GM12892 (cell line): Measurements from ENCODE around the gene SETD6. TPM values are rescaled to one million over a fixed set of nuclear protein-coding genes. Genes with fewer than 3 reads are reported as not detected.
A peak's percentile ranks its signal among the peaks of the same experiment; 100 is the strongest.

Source experiments
- DNase-seq: peaks from one replicate; pipeline ENCODE4 v3.0.0; 2011; ENCODE audit not compliant: insufficient read length
- FAIRE-seq: peaks from 2 replicates; lab custom pipeline; 2011; peaks lifted over from hg19 to GRCh38; lab: Jason Lieb, UNC
- POLR2A ChIP-seq: IDR thresholded peaks from 2 replicates; pipeline ENCODE4 v1.6.1; 2011; ENCODE audit warnings: low read depth, low read length, control low read depth
- POLR2AphosphoS5 ChIP-seq: IDR thresholded peaks from 2 replicates; pipeline ENCODE4 v1.6.1; 2011; ENCODE audit warnings: low read depth, low read length, control low read depth
- TAF1 ChIP-seq: IDR thresholded peaks from 2 replicates; pipeline ENCODE4 v1.6.1; 2011; ENCODE audit warnings: low read depth, mild to moderate bottlenecking, control low read depth, low read length, borderline replicate concordance
- polyA plus RNA-seq: library from polyadenylated mRNA; unstranded; fragments of >200 nt; gene quantifications from one replicate; pipeline ENCODE4 v1.2.1, GENCODE V29; 2012; ENCODE audit warnings: missing spikeins, inconsistent platforms; ENCODE audit not compliant: missing spikeins

The SETD6 gene, protein sequence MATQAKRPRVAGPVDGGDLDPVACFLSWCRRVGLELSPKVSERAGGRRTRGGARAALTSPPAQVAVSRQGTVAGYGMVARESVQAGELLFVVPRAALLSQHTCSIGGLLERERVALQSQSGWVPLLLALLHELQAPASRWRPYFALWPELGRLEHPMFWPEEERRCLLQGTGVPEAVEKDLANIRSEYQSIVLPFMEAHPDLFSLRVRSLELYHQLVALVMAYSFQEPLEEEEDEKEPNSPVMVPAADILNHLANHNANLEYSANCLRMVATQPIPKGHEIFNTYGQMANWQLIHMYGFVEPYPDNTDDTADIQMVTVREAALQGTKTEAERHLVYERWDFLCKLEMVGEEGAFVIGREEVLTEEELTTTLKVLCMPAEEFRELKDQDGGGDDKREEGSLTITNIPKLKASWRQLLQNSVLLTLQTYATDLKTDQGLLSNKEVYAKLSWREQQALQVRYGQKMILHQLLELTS
- 15.8 TPM for polyA plus RNA-seq

DNA sequence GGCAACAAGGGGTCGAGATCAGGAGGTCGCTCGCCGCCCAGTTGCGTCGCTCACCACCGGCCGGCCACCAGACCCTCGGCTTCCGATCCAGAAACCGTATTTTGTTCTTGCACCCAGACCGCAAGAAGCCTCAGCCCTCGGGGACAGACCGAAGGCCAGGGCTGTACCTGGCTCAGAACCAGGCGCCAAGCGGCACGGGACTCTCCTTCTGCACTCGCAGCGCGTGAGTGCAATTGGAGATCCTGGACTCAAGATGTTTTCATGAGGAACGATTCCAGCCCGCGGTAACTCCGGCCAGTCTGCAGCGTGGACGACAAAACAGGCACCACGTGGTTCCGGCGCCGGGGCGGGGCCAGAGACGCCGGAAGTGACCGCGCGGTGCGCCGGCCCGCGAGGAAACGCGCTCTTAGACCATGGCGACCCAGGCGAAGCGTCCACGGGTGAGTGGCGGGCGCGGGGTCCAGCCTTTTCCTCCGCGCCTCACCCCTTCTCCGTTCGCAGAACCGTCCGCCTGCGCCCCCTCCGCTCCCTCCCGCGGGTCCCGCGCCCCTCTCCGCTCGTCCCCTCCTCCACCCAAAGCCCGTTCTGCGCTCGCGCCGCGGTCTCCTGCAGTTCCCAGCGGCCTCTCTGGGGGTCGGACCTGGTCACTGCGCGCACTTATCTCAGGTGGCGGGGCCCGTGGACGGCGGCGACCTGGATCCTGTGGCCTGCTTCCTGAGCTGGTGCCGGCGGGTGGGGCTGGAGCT, at the start of gene SETD6:
Gene SETD6 (plus strand): TSS at position 393 of the 746 bp plus-strand sequence. CDS start 21 bp downstream, at position 414.
- FAIRE-seq (peak; percentile 94), DNase-seq (peak; percentile 70)
- TF ChIP-seq POLR2AphosphoS5 (peak; percentile 84), TAF1 (0 out of 2 replicates have a peak, but pooled peaks have one; percentile 46), POLR2A (peak; percentile 77)

DNA sequence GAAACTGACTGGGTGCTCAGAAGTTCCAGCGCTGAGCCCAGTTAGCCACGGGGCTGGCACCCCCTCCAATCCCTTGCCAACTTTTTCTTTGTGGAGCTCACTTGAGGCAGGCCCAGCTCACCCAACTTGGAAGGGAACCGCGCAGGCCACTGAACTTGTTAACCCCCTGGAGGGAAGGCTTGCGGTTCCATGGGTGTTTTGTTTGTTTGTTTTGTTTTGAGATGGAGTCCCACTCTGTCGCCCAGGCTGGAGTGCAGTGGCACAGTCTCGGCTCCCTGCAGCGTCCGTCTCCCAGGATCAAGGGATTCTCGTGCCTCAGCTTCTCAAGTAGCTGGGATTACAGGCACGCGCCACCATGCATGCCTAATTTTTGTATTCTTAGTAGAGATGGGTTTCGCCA, 49.5 kb upstream of the SETD6 start:
- TF ChIP-seq POLR2A: no peak
- TF ChIP-seq TAF1: no peak
- no peak for TF ChIP-seq POLR2AphosphoS5
- FAIRE-seq (no peak), DNase-seq (no peak)

DNA sequence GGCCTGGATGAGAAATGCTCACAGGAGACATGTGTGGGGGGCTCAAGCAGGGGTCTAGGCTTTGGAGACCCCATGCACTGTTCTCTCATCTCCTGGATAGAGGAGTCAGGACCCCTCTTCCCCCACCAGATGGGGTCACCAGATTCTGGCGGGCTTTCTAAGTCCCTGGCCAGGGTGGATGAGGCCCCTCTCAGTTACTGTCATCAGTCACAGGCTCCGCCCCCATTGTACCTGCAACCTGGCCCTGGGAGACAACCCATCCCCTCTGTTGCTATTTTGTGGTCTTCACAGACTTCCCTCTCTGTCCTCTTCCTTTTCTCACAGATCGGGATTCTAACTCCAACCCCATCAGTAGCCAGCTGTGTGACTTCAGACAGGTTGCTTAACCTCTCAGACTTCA, 48.9 kb upstream of the SETD6 start:
- FAIRE-seq (no peak), DNase-seq (no peak)
- no peak for TF ChIP-seq POLR2A
- TF ChIP-seq POLR2AphosphoS5: no peak
- no peak for TF ChIP-seq TAF1

DNA sequence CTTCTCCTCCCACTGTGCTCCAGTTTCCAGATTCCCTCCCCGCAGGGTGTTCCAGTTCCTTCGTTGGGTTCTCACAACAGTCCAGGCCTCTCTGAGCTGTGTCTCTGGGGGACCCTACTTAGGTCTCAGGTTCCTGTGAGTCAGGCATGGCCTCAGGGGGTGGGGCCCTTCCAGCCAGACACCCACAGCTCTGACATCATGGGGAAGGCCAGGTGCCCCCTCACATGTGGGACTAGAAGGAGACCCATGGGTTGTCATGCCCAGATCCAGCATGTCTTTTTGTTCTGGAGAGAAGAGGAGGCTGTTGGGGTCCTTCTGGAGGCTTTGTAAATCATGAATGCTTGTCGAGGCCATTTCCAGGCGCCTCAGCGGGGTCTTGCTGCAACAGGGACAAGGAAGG, 47.4 kb upstream of the SETD6 start:
- no peak for DNase-seq
- FAIRE-seq: no peak
- TF ChIP-seq POLR2A (no peak), POLR2AphosphoS5 (no peak), TAF1 (no peak)

DNA sequence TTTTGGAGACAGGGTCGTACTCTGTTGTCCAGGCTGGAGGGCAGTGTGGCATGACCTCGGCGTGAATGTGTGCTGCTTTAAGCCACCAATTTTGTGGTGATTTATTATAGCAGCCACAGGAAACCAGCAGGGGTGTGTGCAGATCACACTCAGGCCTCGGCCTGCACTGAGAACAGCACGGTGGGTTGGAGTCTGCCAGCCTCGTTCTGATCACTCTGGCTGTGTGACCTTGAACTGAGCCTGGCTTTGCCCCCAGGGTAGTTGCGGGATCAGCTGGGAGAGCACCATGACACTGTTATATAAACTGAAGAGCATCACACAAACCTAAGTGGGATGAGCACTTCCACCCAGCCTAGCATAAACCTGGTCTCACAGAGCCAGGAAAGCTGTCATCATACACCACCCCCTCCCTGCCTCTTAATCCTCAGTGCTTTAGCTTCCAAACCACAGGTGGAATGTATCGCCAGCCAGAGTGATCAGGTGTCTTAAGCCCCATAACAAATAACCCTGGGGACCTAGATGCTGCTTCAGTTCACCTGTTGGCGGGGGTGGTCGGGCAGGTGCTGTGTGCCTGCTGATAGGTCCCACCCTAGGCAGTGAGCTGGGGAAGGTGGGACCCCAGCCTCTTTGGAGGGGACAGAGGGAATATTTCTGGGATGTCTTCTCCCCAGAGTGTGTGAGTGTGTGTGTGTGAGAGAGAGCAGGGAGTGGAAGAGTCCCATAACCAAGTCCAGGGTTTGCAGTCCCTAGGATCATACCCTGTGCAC, 43.9 kb upstream of the SETD6 start:
- DNase-seq (no peak), FAIRE-seq (no peak)
- TF ChIP-seq POLR2A (no peak), TAF1 (no peak), POLR2AphosphoS5 (no peak)

DNA sequence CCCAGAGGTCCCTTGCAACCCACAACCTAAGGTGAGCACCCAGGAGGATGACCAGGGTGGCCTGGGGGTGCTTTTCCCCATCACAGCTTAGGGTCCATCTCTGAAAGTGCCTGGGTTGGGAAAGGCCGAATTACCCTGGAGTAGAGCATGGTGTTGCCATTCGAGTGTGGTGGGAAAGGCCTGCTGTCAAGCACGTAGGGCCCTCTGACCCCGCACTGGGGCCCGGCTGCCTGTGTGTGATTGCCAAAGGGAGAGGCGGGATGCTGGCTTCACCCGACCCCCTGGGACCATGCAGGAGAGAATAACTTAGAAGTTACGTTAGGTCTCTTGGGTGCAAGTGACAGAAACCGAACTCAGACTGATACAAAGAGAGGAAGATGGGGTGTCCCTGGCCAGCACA, 43.1 kb upstream of the SETD6 start:
- FAIRE-seq (no peak), DNase-seq (no peak)

DNA sequence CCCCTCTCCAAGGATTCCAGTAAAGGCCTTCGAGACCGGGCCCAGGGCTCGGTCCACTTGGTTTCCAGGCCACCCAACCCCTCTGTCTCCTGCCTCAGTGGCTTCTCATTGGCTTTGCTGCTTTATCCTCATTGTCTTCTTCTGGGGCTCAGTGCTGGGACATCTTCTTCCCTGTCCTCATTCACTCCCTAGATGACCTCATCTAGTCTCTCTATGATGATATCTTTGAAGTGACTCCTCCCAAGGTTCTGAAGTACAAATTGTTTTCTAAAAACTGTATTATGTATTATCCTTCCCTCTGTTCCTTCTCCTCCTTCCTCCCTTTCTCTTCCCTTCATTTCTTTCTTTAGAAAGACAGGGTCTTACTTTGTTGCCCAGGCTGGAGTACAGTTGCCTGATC, 42.5 kb upstream of the SETD6 start:
- no peak for FAIRE-seq
- DNase-seq: no peak
- TF ChIP-seq POLR2A (no peak), POLR2AphosphoS5 (no peak), TAF1 (no peak)

More for the DNA sequence above, 43.1 kb upstream of the SETD6 start:
- TF ChIP-seq TAF1 (no peak), POLR2A (no peak), POLR2AphosphoS5 (no peak)

DNA sequence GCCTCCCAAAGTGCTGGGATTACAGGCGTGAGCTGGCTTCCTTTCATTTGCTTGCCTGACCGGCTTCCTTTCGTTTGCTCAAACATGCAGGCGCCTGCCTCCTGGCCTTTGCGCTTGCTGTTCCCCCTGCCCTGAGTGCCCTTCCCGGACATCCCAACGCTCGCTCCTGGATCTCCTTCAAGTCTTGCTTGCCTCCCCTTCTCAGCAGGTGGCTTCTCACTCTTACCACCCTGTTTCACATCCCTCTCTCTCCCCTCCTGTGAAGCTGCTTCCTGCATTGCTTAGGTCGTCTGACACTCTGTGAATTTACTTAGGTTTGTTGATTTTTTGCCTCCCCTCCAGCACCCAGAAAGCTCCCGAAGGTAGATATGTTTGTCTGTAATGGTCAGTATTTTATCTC, 41.0 kb upstream of the SETD6 start:
- FAIRE-seq (no peak), DNase-seq (no peak)
- TF ChIP-seq TAF1 (no peak), POLR2AphosphoS5 (no peak), POLR2A (no peak)

DNA sequence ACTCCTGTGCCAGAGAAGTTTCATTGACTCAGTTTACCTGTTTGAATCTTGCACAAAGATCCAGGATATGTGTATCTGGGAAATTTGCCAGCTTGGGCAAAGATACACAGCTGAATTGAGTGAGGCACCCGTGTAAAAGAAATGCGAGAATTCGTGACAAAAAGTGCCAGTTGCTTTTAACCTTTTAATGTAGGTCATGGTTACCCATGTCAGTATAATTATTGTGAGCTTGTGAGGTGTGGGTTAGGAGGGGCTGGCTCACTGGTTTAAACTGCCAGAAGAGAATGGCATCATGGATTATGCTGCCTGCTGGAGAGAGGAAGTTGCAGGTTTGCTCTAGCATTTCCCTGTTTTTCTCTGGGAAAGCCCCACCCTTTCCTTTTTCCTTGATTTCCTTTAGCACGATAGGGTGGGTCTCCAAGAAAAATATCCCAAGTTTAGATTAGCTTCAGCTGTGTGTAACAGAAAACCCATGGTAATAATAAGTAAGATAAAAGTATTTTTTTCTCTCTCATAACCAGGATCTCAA, 40.2 kb upstream of the SETD6 start:
- DNase-seq (no peak), FAIRE-seq (no peak)
- TF ChIP-seq POLR2AphosphoS5: no peak

DNA sequence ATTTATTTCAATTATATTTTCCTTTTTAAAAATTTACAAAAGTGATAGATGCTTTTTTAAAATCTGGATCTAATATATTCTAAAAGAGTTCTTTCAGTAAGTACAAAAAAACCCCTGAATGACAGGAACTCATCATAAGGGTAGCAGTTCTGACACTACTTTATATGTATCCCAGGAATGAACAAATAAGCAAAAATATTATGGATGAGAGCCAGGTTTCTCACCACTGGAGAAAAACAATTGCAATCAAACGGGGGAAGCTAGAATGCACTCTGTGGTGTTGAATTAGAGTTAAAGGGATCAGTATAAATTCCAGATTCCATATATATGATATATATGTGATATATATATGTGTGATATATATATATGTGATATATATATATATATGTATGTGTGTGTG, 38.5 kb upstream of the SETD6 start:
- DNase-seq: no peak
- no peak for FAIRE-seq
- TF ChIP-seq TAF1: no peak
- no peak for TF ChIP-seq POLR2A
- no peak for TF ChIP-seq POLR2AphosphoS5

DNA sequence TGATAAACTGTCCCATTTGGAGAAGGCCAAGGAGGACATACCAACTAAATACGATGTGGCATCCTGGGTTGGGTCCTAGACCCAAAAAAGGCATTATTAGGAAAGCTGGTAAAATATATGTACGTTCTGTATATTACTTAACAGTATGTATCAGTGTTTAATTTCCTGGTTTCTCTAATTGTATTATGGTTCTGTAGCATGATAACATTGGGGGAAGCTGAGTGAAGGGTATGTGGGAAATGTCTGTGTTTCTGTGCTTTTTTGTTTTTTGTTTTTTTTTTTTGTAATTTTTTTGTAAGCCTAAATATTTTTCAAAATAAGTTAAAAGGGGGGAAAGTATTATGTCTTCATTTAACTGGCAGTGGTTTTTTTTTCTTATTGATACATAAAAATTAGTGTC, 36.9 kb upstream of the SETD6 start:
- FAIRE-seq (no peak), DNase-seq (no peak)
- TF ChIP-seq TAF1 (no peak), POLR2AphosphoS5 (no peak), POLR2A (no peak)
